Measurements from ENCODE around the gene PRAME.
"Not testable (repeated sequence)": the region's sequence is repeated elsewhere in the genome, so short reads cannot be mapped to it uniquely, and the experiment has no call there.

DNA sequence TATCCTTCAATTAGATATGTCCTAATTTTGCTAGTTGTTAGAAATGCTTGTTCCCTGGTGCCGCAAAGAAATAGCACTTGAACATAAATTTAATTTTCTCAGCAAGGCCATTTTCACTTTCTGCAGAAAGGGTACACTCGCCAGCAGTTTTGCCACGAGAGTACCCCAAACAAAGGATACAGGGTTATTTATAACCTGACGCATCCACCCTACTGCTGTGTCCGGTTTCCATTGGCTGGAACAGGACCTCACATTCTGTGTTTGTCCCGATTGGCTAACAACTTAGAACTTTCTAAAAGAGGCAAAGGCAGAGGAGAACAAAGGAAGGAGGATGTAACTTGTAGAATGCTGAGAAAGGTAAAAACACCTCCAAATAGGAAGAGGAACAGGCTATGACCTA lies 49.2 kb downstream of the PRAME start:
- TF ChIP-seq POLR2A, POLR2AphosphoS5 (IDR thresholded peaks at IDR 0.05; ENCODE audit: low read depth, low read length): not testable (repeated sequence)
